VCaP (cell line): ENCODE data around the gene OXT.

Source experiments
- H3K27ac ChIP-seq: fragments of 450-650 bp; 2 replicates; pipeline ENCODE4 v1.5.1; 2017
- CTCF ChIP-seq: fragments of 450-650 bp; conservative IDR thresholded peaks from 2 replicates; pipeline ENCODE4 v1.5.1; 2017; ENCODE audit warnings: mild to moderate bottlenecking, moderate library complexity

The OXT gene

GRCh38 chr20:3093861-3094361, 22.5 kb downstream of the OXT start:
- H3K27ac ChIP-seq = no peak overlapping the region

GRCh38 chr20:3094848-3095629, 23.6 kb downstream of the OXT start:
- no peak for TF ChIP-seq CTCF
- H3K27ac ChIP-seq = no peak overlapping the region

More at GRCh38 chr20:3093861-3094361, 22.5 kb downstream of the OXT start:
- no peak for TF ChIP-seq CTCF

GRCh38 chr20:3100480-3100879, 29.1 kb downstream of the OXT start:
- H3K27ac ChIP-seq = no peak overlapping the region
- no peak for TF ChIP-seq CTCF

- H3K27ac ChIP-seq = no peak overlapping the region
- no peak for TF ChIP-seq CTCF
Measured at GRCh38 chr20:3101251-3101650, 29.8 kb downstream of the OXT start.

GRCh38 chr20:3101737-3102574, 30.5 kb downstream of the OXT start:
- TF ChIP-seq CTCF = no peak
- no peak overlapping the region for H3K27ac ChIP-seq

GRCh38 chr20:3102575-3103368, 31.4 kb downstream of the OXT start:
- H3K27ac ChIP-seq = no peak overlapping the region
- TF ChIP-seq CTCF = no peak
